HL-60 (cell line): ENCODE measurements around the gene METRN.

ENCODE experiments used
- DNase-seq, 2 experiments: peaks; one replicate each; pipeline ENCODE4 v3.0.0-alpha.2; 2010 to 2020; ENCODE audit warnings: low read depth in 1 of 2, low spot score in 1 of 2
- H3K27ac ChIP-seq: fragments of 250-450 bp; sonication (Bioruptor Pico); replicated peaks from 2 replicates; pipeline ENCODE4 v1.5.1; 2020; ENCODE audit warnings: mild to moderate bottlenecking, moderate library complexity
- H3K27me3 ChIP-seq: fragments of 250-450 bp; sonication (Bioruptor Pico); 2 replicates; pipeline ENCODE4 v1.5.1; 2021; ENCODE audit warnings: mild to moderate bottlenecking, moderate library complexity; ENCODE audit not compliant: insufficient read depth, poor library complexity, severe bottlenecking
- H3K4me3 ChIP-seq: replicated peaks from 2 replicates; pipeline ENCODE4 v1.5.1; 2011; ENCODE audit warnings: mild to moderate bottlenecking, control low read depth, low read length; ENCODE audit not compliant: insufficient read depth
- CTCF ChIP-seq: IDR thresholded peaks from one replicate; pipeline ENCODE4 v1.5.1; 2011; ENCODE audit warnings: low read length, control low read depth, inconsistent platforms; ENCODE audit not compliant: insufficient read depth
- GABPA ChIP-seq: IDR thresholded peaks from 2 replicates; pipeline ENCODE4 v1.6.1; 2012; ENCODE audit warnings: low read depth
- POLR2AphosphoS5 ChIP-seq: IDR thresholded peaks from 2 replicates; pipeline ENCODE4 v1.6.1; 2012; ENCODE audit warnings: low read depth
- REST ChIP-seq: IDR thresholded peaks from 2 replicates; pipeline ENCODE4 v1.6.1; 2012; ENCODE audit warnings: low read depth; ENCODE audit not compliant: insufficient replicate concordance
- SPI1 ChIP-seq: IDR thresholded peaks from 2 replicates; pipeline ENCODE4 v1.6.1; 2012; ENCODE audit warnings: low read depth, mild to moderate bottlenecking, borderline replicate concordance

Gene METRN

GRCh38 chr16:676913-677312 is 38.0 kb upstream of the METRN start:
- no peak overlapping the region for H3K27ac ChIP-seq
- H3K27me3 ChIP-seq: no peaks in the 10 kb centered on the region
- TF ChIP-seq GABPA (no peak), POLR2AphosphoS5 (no peak), CTCF (no peak), REST (no peak), SPI1 (no peak)
- H3K4me3 ChIP-seq: no peak overlapping the region
- no peak for DNase-seq

GRCh38 chr16:677316-678190 is 37.4 kb upstream of the METRN start:
- TF ChIP-seq REST: no peak
- no peak for TF ChIP-seq GABPA
- TF ChIP-seq POLR2AphosphoS5: no peak
- no peak for TF ChIP-seq SPI1
- TF ChIP-seq CTCF: no peak
- DNase-seq: no peak
- H3K4me3 ChIP-seq: no peak overlapping the region
- H3K27ac ChIP-seq: no peak overlapping the region
- H3K27me3 ChIP-seq: no peaks in the 10 kb centered on the region

GRCh38 chr16:678209-678857 is 36.6 kb upstream of the METRN start:
- H3K27ac ChIP-seq: no peak overlapping the region
- TF ChIP-seq REST (no peak), SPI1 (no peak), CTCF (no peak), GABPA (no peak), POLR2AphosphoS5 (no peak)
- no peak overlapping the region for H3K4me3 ChIP-seq
- no peaks in the 10 kb centered on the region for H3K27me3 ChIP-seq
- DNase-seq: no peak
